ENCODE data around the gene MRPL18. TPM values are rescaled to one million over a fixed set of nuclear protein-coding genes. Genes with fewer than 3 reads are reported as not detected.
A peak's percentile ranks its signal among the peaks of the same experiment; 100 is the strongest.

Gene MRPL18
- total RNA-seq (2013), result 50.1 TPM
- polyA plus RNA-seq (10 to 100 TPM; 28.5 to 88.2 (median 74.1) TPM), polyA minus RNA-seq (21.1 and 35.7 TPM in 2 replicates), total RNA-seq (5.4 to 73.1 (median 15.7) reads per million in 11 experiments)

DNA sequence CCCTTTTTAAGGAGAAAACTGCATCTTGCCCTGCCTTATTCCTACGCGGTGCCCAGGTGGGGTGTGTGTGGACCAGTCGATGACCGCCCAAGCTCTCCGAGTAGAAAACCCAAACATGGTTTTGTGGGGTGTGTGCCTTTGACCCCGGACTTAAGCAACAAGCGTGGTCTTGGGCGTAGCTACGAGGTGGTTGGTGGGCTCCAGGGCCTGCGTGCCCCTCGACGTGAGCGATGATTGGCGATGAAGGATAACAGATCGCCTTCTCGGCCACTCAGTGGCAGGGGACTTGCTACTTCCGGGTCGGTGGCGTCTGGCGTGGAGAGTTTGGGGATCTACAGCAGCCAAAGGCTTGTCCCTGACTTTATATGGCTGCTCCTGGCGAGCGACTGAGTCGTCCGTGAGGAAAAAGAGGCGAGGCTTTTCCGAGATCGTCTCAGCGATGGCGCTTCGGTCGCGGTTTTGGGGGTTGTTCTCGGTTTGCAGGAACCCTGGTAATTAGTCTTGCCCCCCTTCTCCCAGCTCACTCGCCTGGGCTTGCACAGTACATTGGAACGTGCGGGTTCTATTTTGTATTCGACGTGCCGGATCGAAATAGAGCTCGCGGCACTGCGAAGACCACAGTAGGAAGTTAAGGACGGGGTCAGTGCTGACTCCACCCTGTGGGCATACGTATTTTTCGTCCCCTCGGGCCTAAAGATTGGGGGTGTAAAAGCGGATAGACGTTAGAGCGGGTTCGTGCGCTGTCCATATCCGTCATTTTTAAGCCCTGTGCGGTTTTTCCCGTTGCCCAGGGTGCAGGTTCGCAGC is at the start of gene MRPL18:
MRPL18 (plus strand) TSS at position 319 of the 807 bp plus-strand sequence; CDS start at position 440, 121 bp downstream.
- intact Hi-C loops (cut with micrococcal nuclease), result loop anchor here in 1 of 2 donors (2.0 kb wide), 1 partner anchor 98 kb away; the partner anchor contains the start of gene SOD2
- H3K79me2 ChIP-seq (ENCODE audit: insufficient read depth, low read length), result peaks cover 86% of the 10 kb centered on the region
- H3K36me3 Mint-ChIP-seq, result peaks cover 41 to 50% of the 10 kb centered on the region in 2 donors
- H4K20me1 ChIP-seq (ENCODE audit: insufficient read depth, low read length), result peaks cover 55% of the 10 kb centered on the region
- peak within 1 kb of the TSS; percentile 96 for H2AFZ ChIP-seq (ENCODE audit: insufficient read depth, low read depth, low read length, poor library complexity, severe bottlenecking)
- peak within 1 kb of the TSS; percentile 95 to 98 (median 98) for H3K27ac Mint-ChIP-seq
- no peaks in the 10 kb centered on the region for H3K27me3 ChIP-seq (ENCODE audit: control insufficient read depth in 2 of 2, insufficient read depth in 2 of 2, low read length in 2 of 2)
- TF ChIP-seq, protein P1, sequence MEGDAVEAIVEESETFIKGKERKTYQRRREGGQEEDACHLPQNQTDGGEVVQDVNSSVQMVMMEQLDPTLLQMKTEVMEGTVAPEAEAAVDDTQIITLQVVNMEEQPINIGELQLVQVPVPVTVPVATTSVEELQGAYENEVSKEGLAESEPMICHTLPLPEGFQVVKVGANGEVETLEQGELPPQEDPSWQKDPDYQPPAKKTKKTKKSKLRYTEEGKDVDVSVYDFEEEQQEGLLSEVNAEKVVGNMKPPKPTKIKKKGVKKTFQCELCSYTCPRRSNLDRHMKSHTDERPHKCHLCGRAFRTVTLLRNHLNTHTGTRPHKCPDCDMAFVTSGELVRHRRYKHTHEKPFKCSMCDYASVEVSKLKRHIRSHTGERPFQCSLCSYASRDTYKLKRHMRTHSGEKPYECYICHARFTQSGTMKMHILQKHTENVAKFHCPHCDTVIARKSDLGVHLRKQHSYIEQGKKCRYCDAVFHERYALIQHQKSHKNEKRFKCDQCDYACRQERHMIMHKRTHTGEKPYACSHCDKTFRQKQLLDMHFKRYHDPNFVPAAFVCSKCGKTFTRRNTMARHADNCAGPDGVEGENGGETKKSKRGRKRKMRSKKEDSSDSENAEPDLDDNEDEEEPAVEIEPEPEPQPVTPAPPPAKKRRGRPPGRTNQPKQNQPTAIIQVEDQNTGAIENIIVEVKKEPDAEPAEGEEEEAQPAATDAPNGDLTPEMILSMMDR (IDR thresholded peaks at IDR 0.05), result no peak
- no peaks in the 10 kb centered on the region for H3K9me3 ChIP-seq (replicated peaks in 1 of 2; ENCODE audit: control insufficient read depth in 1 of 2, insufficient read depth in 1 of 2, low read length in 2 of 2)
- peak; percentile 86 to 92 (median 87) for DNase-seq
- H3K4me1 ChIP-seq (ENCODE audit: control insufficient read depth in 1 of 2, insufficient read depth in 2 of 2, low read length in 2 of 2), result peaks cover 28 to 38% of the 10 kb centered on the region in 2 donors
- H3K9ac ChIP-seq (ENCODE audit: insufficient read depth, low read length, poor library complexity, severe bottlenecking), result peak within 1 kb of the TSS; percentile 83
- peaks cover 0 to 1% (median 0%) of the 10 kb centered on the region in 3 donors for H3K27me3 Mint-ChIP-seq (ENCODE audit: low read depth in 3 of 3)
- peaks cover 32% of the 10 kb centered on the region for H3K4me1 Mint-ChIP-seq
- no peaks in the 10 kb centered on the region for H3K9me3 Mint-ChIP-seq
- under 1% methylated on average over 52 of the region's 56 CpGs for WGBS (ENCODE audit: insufficient coverage)
- peak within 1 kb of the TSS; percentile 79 to 94 (median 91) for H3K4me3 ChIP-seq (replicated peaks in 1 of 3; ENCODE audit: low read depth in 2 of 3, low read length in 3 of 3)
- H3K4me2 ChIP-seq (replicated peaks; ENCODE audit: extremely low read depth, low read length, poor library complexity, severe bottlenecking), result peak within 1 kb of the TSS; percentile 88
- peaks cover 37 to 60% of the 10 kb centered on the region in 2 donors for H3K36me3 ChIP-seq (replicated peaks in 1 of 2; ENCODE audit: control insufficient read depth in 1 of 2, insufficient read depth in 2 of 2, low read length in 2 of 2)
- H3K27ac ChIP-seq (ENCODE audit: low read depth in 1 of 2, low read length in 2 of 2), result peak within 1 kb of the TSS; percentile 85 to 97
- H3K4me3 Mint-ChIP-seq, result peak within 1 kb of the TSS; percentile 94 to 97

DNA sequence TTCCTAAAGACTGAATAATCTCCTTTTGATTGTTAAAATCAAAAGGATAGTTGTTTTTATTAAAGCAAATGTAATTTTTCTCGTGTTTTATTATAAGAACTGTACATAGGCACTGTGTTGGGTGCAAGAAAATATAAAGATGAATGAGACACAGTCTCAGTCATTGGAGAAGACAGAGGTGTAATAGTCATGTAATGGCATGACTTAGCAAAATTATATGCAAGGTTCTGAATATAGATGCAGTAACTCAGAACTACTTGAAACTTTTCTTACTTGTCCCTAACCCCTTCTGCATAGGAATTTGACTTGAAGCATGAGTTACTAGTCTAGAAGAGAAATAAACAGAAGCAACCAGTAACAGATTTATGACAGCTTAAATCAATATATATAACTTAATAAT is 48.1 kb upstream of the MRPL18 start:
- Histone ChIP-seq H3K4me3 (replicated peaks in 1 of 3; ENCODE audit: low read depth in 2 of 3, low read length in 3 of 3) (no peak overlapping the region), H3K27me3 (ENCODE audit: control insufficient read depth in 2 of 2, insufficient read depth in 2 of 2, low read length in 2 of 2) (no peaks in the 10 kb centered on the region), H3K9me3 (replicated peaks in 1 of 2; ENCODE audit: control insufficient read depth in 1 of 2, insufficient read depth in 1 of 2, low read length in 2 of 2) (no peaks in the 10 kb centered on the region), H3K9ac (ENCODE audit: insufficient read depth, low read length, poor library complexity, severe bottlenecking) (no peak overlapping the region), H4K20me1 (ENCODE audit: insufficient read depth, low read length) (peaks cover 100% of the 10 kb centered on the region), H2AFZ (ENCODE audit: insufficient read depth, low read depth, low read length, poor library complexity, severe bottlenecking) (no peak overlapping the region), H3K4me2 (replicated peaks; ENCODE audit: extremely low read depth, low read length, poor library complexity, severe bottlenecking) (no peak overlapping the region), H3K27ac (ENCODE audit: low read depth in 1 of 2, low read length in 2 of 2) (no peak overlapping the region), H3K79me2 (ENCODE audit: insufficient read depth, low read length) (peaks cover 93% of the 10 kb centered on the region), H3K36me3 (replicated peaks in 1 of 2; ENCODE audit: control insufficient read depth in 1 of 2, insufficient read depth in 2 of 2, low read length in 2 of 2) (peaks cover 67 to 89% of the 10 kb centered on the region in 2 donors), H3K4me1 (ENCODE audit: control insufficient read depth in 1 of 2, insufficient read depth in 2 of 2, low read length in 2 of 2) (peaks cover 11 to 22% of the 10 kb centered on the region in 2 donors)
- no peak overlapping the region for H3K27ac Mint-ChIP-seq
- peaks cover 67 to 78% of the 10 kb centered on the region in 2 donors for H3K36me3 Mint-ChIP-seq
- H3K27me3 Mint-ChIP-seq (ENCODE audit: low read depth in 3 of 3), result no peaks in the 10 kb centered on the region
- intact Hi-C loops (cut with micrococcal nuclease), result no loop called here
- no peak overlapping the region for H3K4me3 Mint-ChIP-seq
- DNase-seq, result no peak
- TF ChIP-seq, protein P1 (IDR thresholded peaks at IDR 0.05), result no peak
- WGBS (ENCODE audit: insufficient coverage), result no CpG with 5 or more reads among the region's 1 CpG
- H3K4me1 Mint-ChIP-seq, result peaks cover 20% of the 10 kb centered on the region
- no peaks in the 10 kb centered on the region for H3K9me3 Mint-ChIP-seq

Measured in CD14-positive monocyte (primary cell).